ENCODE results near the gene TAF1L. TPM values are rescaled to one million over a fixed set of nuclear protein-coding genes. Genes with fewer than 3 reads are reported as not detected.

TAF1L gene
- total and polyA plus RNA-seq, 2 of the 13 experiments (the other 11 are each of a cell fraction or from before 2014, with no cell fraction given), result not detected

GRCh38 chr9:32596936-32597335 is 38.5 kb downstream of the TAF1L start:
- H3K4me2 ChIP-seq (ENCODE audit: low read depth, low read length), result no peak overlapping the region
- BruUV-seq (replicated peaks), result no TSS peak
- H3K27ac ChIP-seq (ENCODE audit: extremely low read length, insufficient read depth, low read length), result no peak overlapping the region
- H3K79me2 ChIP-seq (ENCODE audit: insufficient read depth, low read length), result no peaks in the 10 kb centered on the region
- no peak for TF ChIP-seq ZBTB39 (CRISPR knock-in tag; IDR thresholded peaks at IDR 0.05)
- CTCF ChIA-PET (ENCODE audit: low intra/inter-chr PET ratio, low total read pairs), result no interaction called here
- no peaks in the 10 kb centered on the region for H3K9me3 ChIP-seq (ENCODE audit: low read length)
- H3K36me3 ChIP-seq (replicated peaks in 1 of 2; ENCODE audit: control insufficient read depth in 1 of 2, insufficient read depth in 2 of 2, low read length in 2 of 2), result no peaks in the 10 kb centered on the region
- no peaks in the 10 kb centered on the region for H4K20me1 ChIP-seq (ENCODE audit: insufficient read depth, low read length)
- FAIRE-seq (no peak), DNase-seq (ENCODE audit: low spot score) (no peak), ATAC-seq (no peak)
- peaks cover 0 to 10% of the 10 kb centered on the region in 2 experiments; a peak in 2 of 5 replicates for H3K27me3 ChIP-seq (ENCODE audit: control insufficient read depth in 1 of 2, insufficient read depth in 2 of 2, low read length in 2 of 2)
- POLR2A ChIA-PET, result no interaction called here
- in situ Hi-C loops (cut with HindIII; ENCODE audit: extremely low pct_ligation_motif_present, low pct_unique_long_range_greater_than_20kb) (no loop called here), intact Hi-C loops (cut with micrococcal nuclease; ENCODE audit: unreplicated experiment) (no loop called here)
- no peaks in the 10 kb centered on the region for H3K4me1 ChIP-seq (ENCODE audit: insufficient read depth, low read length)
- H3K9ac ChIP-seq (ENCODE audit: insufficient read depth, low read depth, low read length), result no peak overlapping the region
- H3K4me3 ChIP-seq (replicated peaks in 1 of 3; ENCODE audit: insufficient read depth in 1 of 3, low read depth in 2 of 3, low read length in 3 of 3), result no peak overlapping the region
- no peak overlapping the region for H2AFZ ChIP-seq (ENCODE audit: low read length)

GRCh38 chr9:32596096-32596865 is 39.2 kb downstream of the TAF1L start:
- H3K79me2 ChIP-seq (ENCODE audit: insufficient read depth, low read length), result no peaks in the 10 kb centered on the region
- 13% methylated on average over 4 of the region's 4 CpGs for WGBS (ENCODE audit: low lambda C conversion rate)
- ChIA-PET POLR2A (no interaction called here), CTCF (ENCODE audit: low intra/inter-chr PET ratio, low total read pairs) (no interaction called here)
- H2AFZ ChIP-seq (ENCODE audit: low read length), result no peak overlapping the region
- H4K20me1 ChIP-seq (ENCODE audit: insufficient read depth, low read length), result no peaks in the 10 kb centered on the region
- H3K4me2 ChIP-seq (ENCODE audit: low read depth, low read length), result no peak overlapping the region
- DNase-seq (ENCODE audit: low spot score) (no peak), FAIRE-seq (no peak), ATAC-seq (no peak)
- in situ Hi-C loops (cut with HindIII; ENCODE audit: extremely low pct_ligation_motif_present, low pct_unique_long_range_greater_than_20kb), result no loop called here
- no peaks in the 10 kb centered on the region for H3K36me3 ChIP-seq (replicated peaks in 1 of 2; ENCODE audit: control insufficient read depth in 1 of 2, insufficient read depth in 2 of 2, low read length in 2 of 2)
- intact Hi-C loops (cut with micrococcal nuclease; ENCODE audit: unreplicated experiment), result no loop called here
- no peak for TF ChIP-seq NFAT5 (CRISPR knock-in tag; IDR thresholded peaks at IDR 0.05)
- no peak for TF ChIP-seq RAD21 (CRISPR knock-in tag; IDR thresholded peaks at IDR 0.05)
- H3K4me1 ChIP-seq (ENCODE audit: insufficient read depth, low read length), result no peaks in the 10 kb centered on the region
- BruUV-seq (replicated peaks), result no TSS peak
- no peak overlapping the region for H3K4me3 ChIP-seq (replicated peaks in 1 of 3; ENCODE audit: insufficient read depth in 1 of 3, low read depth in 2 of 3, low read length in 3 of 3)
- H3K27me3 ChIP-seq (ENCODE audit: control insufficient read depth in 1 of 2, insufficient read depth in 2 of 2, low read length in 2 of 2), result peaks cover 0 to 6% of the 10 kb centered on the region in 2 experiments; a peak in 2 of 5 replicates
- no peak overlapping the region for H3K9ac ChIP-seq (ENCODE audit: insufficient read depth, low read depth, low read length)
- H3K27ac ChIP-seq (ENCODE audit: extremely low read length, insufficient read depth, low read length), result no peak overlapping the region
- H3K9me3 ChIP-seq (ENCODE audit: low read length), result no peaks in the 10 kb centered on the region
